GM20431 (cell line): ENCODE data around the gene SORT1.
"Not testable (repeated sequence)": the region's sequence is repeated elsewhere in the genome, so short reads cannot be mapped to it uniquely, and the experiment has no call there.

ENCODE experiments used
- in situ Hi-C: fragments of 300-500 bp; cut with MseI, MboI; formaldehyde crosslinking; loops from one replicate; pipeline ENCODE4 v1.15.0; 2020; ENCODE audit warnings: low sequenced_read_pairs; ENCODE audit not compliant: unreplicated experiment

The SORT1 gene

DNA sequence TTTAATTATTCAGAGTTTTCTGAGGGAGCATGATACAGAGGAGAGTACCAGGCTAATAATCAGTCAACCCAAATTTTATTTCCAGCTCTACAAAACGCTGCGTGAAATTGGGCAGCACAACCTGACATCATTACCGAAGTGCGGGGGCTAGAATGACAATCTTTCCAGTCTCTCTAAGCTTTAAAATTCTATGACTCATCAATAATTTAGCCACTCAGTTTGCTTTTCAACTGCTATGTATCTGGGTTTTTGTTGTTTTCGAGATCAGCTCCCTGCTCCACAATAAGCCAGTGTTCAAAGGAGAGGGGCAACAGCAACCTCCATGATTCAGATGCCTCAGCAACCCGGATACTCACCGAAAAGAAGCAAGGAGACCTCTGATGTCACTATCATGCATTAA lies 13.9 kb downstream of the SORT1 start:
- in situ Hi-C loops: no loop called here

DNA sequence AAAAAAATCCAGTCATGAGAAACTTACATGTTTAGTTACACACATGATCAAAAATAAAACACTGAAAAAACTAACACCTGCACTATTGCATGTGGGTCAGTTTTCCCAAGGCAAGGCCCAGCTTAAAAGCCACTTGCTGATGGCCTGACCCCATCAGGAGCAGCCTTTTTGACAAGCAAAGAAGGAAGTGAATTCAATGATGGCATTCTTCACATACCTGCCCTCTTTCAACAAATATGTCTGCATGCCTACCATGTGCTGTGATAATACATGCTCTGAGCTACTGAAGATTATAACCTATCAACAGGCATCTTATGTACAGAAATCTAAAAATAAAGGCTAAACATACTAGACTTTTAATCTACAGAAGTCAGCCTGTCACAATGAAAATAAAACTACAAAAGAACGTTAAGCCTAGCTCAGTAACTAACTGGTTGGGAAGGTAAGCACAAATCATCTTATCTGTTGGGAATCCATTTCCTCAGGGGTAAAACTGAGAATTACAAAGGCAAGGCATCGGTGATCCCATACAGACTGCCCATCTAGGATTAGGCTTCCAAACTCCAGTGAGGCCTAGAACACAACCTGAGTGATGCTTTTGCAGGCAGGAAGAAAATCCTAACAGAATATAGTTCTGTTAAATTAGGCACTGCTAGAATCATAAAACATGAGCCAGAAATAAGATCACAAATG lies 14.5 kb downstream of the SORT1 start:
- in situ Hi-C loops: no loop called here

DNA sequence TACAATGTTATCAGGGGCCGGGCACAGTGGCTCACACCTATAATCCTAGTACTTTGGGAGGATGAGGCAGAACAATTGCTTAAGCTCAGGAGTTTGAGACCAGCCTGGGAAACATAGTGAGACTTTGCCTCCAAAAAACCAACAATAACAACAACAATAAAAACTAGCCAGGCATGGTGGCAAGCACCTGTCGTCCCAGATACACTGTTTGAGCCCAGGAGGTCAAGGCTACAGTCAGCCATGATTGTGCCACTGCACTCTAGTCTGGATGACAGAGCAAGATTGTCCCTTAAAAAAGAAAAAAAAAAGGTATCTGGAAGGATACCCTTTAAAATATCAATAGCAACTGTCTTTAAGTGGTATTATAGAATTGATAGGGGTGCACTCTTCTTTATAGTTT lies 16.1 kb downstream of the SORT1 start:
- in situ Hi-C loops: no loop called here

DNA sequence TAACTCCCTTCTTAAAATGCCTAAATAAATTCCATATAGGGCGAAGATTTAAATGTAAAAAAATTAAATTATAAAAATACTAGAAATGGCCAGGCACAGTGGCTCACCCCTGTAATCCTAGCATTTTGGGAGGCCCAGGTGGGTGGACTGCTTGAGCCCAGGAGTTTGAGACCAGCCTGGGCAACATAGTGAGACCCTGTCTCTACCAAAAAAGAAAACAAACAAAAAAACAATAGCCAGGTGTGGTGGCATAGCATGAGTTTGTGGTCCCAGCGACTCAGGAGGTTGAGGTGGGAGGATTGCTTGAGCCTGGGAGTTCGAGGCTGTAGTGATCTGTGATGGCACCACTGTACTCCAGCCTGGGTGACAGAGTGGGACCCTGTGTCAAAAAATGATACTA lies 17.8 kb downstream of the SORT1 start:
- in situ Hi-C loops: no loop called here

DNA sequence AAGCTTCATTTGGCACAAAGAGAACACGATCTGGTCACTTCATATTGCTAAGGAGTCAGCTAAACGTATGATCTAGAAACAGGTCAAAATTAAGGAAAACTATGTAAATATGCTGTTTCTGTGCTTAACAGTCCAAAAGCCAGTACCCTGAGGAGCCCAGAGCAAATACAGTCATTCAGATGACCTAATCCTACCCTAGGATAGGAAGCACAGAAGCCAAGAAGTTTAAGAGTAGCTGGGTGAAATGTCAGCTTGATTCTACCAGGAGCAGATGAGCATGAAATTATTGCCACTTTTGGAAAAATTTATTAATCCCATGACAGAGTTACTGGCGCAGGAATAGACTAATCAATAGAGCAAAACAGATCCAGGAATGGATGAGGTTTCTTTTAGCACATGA lies 18.3 kb downstream of the SORT1 start:
- in situ Hi-C loops: no loop called here

DNA sequence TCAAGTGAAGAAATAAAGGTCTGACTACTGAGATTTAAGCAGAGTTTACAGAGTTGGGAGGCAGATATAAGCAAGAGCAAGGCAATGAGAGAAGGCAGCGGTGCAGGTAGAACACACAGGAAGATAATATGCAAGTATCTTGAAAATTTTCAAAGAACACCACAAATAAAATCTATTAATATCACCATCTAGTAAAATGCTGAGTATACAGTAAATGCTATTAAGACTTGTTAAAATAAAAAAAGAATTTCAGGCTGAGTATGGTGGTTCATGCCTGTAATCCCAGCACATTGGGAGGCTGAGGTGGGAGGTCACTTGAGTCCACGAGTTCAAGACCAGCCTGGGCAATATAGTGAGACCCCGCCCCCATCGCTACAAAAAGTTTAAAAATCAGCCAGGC lies 20.0 kb downstream of the SORT1 start:
- in situ Hi-C loops: no loop called here

DNA sequence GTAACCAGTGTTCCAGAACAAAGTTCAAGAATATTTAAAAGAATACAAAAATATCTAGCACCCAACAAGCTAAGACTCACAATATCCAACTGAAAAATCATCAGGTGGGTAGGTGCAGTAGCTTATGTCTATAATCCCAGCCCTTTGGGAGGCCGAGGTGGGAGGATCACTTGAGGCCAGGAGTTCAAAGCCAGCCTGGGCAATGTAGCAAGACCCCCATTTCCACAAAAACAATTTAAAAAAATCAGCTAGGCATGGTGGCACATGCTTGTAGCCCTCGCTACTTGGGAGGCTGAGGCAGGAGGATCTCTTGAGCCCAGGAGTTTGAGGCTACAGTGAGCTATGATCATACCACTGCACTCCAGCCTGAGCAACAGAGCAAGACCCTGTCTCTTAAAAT lies 24.0 kb downstream of the SORT1 start:
- in situ Hi-C loops: not testable (repeated sequence)

DNA sequence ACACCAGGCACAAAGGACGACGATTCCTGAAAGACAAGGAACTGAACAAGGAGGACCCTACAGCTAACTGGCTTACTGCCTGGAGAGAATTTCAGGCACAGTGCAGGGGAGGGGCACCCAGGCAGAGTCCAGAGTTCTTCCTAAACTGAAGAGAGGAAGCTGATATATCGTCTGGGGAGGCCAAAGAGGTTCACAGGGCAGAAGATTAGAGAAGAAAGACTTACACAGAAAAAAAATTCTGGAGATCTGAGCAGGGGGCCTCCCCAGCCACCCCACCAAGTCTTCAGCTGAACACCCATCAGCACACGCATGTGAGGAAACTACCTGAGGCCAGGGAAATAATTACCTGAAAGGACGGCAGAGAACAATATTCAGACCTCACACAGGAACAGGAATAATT lies 24.6 kb downstream of the SORT1 start:
- in situ Hi-C loops: no loop called here

DNA sequence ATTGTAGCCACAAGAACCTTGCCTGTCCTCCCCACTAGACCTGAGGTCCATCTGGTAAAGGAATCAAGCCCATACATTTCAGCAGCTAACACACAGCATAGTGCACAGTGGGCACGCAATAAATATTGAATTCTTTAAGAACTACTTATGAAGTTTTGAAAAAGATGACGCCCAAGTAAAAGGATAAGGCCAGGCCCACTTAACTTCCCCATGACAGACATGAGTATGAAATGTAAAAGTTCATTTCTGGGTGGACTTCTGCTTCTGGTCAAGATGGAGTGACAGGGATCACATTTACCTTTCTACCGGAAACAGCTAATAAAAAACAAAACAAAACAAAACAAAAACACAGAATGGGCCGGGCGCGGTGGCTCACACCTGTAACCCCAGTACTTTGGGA lies 25.4 kb downstream of the SORT1 start:
- in situ Hi-C loops: no loop called here

DNA sequence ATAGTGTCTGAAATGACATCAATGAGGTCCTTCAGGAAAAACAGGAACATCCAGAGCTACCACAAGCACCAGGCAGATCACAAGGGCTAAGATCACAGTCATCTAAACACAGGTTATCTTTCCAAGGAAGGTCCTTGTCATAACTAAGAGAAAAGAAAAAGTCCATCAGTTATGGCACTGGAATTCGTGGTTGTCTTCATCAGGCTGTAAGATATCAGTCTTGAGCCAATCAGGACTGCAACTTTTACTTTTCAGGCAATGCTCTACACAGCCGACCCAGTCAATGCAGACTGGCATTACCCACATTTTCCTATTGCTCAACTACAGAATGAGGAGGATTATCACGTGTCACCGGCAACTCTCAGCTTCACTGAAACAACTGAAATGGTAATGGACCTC lies 26.4 kb downstream of the SORT1 start:
- in situ Hi-C loops: no loop called here

DNA sequence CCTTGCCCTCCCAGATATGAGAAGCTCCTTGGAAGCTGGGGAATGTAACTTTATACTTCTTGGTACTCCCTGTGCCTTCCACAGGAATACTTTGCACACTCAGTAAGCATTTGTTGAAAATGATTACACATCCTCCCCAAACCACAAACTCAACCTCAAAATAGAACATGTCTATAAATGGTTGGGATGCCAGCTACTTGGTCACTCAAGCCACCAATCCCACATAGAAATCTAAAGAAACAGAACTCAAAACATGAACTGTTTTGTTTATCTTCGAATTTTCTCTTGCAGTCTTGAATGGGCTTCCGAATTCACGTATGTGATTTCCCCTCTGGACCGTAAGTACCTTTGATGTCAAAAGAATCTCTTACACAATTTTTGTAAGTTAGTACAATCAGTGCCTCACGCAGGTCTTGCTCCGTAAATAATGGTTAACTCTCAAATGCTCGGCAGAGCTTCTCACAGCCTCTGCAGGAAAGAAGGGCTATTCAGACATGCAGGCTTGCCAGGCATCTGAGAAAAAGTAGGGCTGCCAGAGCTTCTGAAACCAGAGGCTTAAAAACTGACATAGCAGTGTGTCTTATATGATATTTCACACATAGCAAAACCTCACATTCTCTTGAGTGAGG lies 26.9 kb downstream of the SORT1 start:
- in situ Hi-C loops: no loop called here

DNA sequence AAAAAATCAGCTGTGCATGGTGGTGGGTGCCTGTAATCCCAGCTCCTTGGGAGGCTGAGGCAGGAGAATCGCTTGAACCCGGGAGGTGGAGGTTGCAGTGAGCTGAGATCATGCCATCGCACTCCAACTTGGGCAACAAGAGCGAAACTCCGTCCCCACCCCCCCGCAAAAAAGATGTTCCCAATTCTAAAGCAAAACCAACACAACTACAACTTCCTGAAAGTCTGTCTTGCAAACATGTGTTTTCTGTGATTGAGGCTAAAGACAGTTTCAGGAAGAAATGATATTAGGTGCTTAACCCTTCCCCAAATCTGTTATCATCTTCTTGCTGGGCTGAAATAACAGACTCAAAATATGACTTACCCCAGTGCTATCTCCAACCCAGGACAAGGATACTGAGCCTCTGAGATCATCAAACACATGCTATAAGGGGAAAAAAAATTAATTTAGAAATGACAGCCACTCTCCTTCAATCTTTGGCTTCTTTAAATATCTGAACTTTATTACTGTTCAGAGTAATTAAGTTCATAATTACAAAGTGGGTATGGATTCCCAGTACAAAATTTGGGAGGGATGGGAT lies 28.5 kb downstream of the SORT1 start:
- in situ Hi-C loops: no loop called here

DNA sequence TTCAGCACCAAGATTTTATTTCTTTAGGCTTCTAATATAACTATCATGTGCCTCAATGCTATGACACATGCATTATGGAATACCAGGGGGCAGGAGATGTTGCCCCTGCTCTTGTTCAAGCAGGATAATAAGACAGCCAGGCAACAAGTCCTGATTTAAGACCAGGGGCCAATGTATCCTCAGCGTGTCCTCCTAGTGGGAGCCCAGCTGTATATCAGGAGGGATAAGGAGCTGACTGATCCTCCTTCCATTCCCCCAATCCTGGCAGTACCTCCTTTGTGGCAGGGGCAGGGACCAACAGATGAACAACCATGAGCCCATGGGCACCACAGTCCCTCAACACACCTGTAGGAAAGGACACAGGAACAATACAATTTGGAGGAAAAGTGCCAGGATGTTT lies 29.3 kb downstream of the SORT1 start:
- in situ Hi-C loops: no loop called here

DNA sequence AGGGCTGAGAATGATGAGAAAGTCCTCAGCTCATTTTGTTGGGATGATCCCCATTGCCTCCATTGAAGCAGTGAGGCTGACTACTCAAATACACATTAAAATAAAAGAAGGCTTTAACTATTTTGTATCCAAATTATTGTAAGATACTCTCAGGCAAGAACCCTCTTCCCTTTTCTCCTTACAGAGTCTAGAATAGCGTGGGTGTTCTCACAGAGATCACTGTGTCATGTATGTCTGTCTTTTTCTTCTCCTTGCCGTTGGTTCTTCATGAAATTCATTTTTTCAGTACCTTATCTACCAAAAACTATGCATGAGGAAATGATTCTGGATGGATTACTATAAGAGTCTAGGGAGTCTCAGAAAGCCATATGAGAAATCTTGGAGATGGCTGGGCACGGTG lies 30.1 kb downstream of the SORT1 start:
- in situ Hi-C loops: no loop called here

DNA sequence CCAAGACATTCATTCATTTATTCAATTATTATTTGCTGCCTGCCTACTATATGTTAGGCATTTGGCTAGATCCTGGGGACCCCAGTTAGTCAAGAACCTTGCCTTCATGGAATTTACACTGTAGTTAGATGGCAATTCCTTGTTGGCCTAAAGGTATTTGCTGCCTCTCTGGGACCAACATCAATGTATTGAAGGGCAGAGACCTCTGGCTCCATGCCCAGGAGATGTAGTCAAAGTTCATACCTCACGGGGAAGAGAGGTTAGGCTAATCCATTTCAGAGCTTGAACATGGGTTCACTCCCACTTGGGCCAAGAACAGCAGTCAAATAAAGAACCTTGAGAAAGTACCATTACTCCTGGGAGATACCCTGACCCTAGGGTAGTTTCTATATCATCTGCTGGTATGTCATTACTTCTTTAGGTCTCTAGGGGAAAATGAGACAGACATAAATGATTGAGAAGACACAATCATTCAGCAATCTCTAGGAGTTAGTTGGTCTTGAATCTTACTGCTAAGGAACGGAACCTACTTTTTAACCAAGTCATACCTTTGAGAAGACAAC lies 32.0 kb downstream of the SORT1 start:
- in situ Hi-C loops: no loop called here

DNA sequence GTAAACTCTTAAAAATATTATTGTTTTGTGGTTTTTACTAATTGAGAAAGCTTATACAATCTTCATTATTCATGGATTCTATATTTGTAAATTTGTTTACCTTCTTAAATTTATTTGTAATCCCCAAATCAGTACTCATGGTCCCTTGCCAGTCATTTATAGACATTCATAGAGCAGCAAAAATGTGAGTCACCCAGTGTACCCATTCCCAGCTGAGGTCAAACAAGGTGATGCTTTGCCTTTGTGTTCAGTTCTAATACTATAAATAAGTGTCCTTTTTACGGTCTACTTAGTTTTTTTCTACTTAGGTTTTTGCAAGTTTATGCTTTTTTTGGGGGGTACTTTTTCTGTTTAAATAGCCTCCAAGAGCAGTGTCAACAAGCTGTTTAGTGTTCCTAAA lies 36.1 kb downstream of the SORT1 start:
- in situ Hi-C loops: no loop called here

DNA sequence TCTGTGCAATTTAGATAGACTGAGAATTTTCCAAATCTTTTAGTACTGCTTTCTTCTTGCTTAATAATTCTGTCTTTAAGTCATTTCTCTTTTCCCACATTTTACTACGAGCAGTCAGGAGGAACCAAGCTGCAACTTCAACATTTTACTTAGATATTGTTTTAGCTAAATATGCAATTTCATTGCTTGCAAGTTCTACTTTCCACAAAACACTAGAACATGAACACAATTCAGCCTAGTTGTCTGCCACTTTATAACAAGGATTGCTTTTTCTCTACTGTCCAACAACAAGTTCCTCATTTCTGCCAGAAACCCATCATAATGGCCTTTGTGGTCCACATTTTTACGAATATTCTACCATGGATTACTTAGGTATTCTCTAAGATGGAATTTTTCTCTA lies 36.6 kb downstream of the SORT1 start:
- in situ Hi-C loops: no loop called here

DNA sequence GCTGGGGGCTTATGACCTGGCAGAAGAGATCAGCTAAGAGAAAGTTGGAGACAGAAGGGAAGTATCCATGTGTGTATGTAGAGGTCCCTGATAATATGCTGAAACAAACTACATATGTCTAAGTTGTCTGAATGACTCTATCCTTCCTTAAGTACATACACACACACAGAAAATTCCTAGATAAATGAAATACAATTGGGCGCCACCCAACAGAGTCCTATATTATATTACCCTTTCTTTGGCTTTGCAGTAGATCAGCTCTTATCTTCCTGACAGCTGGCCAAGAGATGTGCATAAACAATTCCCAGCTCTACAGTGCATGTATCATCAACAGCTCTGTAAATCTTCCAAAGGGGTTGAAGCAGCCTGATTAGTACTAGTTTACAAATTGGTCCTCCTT lies 40.1 kb downstream of the SORT1 start:
- in situ Hi-C loops: no loop called here

DNA sequence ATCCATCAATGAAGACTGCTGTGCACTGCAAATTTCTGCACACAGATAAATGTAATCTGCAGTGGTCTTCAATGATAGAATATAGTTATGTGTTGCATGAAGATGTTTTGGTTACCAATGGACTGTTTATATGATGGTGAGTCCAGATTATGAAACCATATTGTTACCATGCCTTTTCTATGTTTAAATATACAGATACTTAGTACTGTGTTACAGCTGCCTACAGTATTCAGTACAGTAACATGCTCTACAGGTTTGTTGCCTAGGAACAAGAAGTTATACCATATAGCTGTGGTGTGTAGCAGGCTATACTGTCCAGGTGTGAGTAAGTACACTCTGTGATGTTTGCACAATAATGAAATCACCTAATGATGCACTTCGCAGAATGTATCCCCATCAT lies 40.8 kb downstream of the SORT1 start:
- in situ Hi-C loops: no loop called here

DNA sequence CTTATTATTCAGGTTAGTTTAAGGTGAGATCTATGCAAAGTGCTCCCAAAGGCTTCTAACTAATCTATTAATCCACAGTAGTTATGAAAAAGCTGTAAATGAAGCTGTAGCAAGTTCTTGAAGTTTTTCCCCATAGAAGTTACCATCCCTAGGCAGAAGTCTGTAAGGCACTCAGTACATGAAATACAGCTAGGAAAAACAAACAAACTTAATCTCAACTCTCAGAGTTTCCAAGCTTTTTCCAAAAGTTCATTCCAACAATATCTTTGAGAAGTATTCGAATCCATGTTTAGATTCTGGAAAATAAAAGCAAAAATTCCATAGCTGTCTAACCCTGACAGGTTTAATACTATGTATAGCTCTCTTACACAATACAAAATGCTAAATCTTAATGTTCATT lies 41.2 kb downstream of the SORT1 start:
- in situ Hi-C loops: no loop called here

DNA sequence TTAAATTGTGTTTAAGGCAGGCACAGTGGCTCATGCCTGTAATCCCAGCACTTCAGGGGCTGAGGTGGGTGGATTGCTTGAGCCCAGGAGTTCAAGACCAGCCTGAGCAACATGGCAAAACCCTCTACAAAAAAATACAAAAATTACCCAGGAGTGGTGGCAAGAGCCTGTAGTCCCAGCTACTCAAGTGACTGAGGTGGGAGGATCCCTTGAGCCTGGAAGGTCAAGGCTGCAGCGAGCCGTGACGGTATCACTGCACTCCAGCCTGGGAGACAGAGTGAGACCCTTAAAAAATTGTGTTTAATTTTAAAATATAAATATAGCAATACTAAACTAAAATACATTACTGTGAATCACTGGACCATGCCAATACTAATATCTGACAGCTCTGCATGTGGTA lies 42.8 kb downstream of the SORT1 start:
- in situ Hi-C loops: no loop called here

DNA sequence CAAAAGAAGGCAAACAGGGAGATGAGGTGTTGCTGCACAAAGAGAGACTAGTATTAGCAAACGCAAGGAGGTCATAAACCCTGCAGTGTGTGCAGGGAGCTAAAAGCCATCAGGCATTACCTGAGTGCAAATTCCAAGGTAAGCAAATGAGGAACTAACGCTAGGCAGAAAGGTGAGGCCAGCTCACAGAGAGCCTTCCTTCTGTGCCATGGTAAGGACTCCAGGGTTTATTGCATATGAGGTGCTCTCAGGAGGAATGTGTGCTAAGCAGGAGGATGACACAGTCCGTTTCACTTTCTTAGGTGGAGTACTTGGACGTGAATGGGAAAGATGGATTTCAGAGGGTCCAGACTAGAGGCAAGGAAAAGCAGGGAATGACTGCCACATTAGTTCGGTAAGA lies 46.3 kb downstream of the SORT1 start:
- in situ Hi-C loops: no loop called here
